Neural cell (in vitro differentiated cells): ENCODE data around the gene CCL14. TPM values are rescaled to one million over a fixed set of nuclear protein-coding genes. Genes with fewer than 3 reads are reported as not detected.

Experiments
- H2AFZ ChIP-seq: fragments of 200-600, 300-800 bp; sonication (generic), shearing (Covaris generic); 2 replicates; pipeline ENCODE4 v1.6.0; 2014; ENCODE audit warnings: low read depth, mild to moderate bottlenecking, antibody characterized with exemption, low read length, moderate library complexity
- H3F3A ChIP-seq: fragments of 200-600 bp; shearing (Covaris generic); 2 replicates; pipeline ENCODE4 v1.6.1; 2016; ENCODE audit warnings: mild to moderate bottlenecking, moderate library complexity, mixed read lengths, antibody characterized with exemption, low read length; ENCODE audit not compliant: insufficient read depth, poor library complexity, severe bottlenecking
- H3K27ac ChIP-seq: fragments of 200-600, 300-800 bp; sonication (generic), shearing (Covaris generic); 2 replicates; pipeline ENCODE4 v1.5.1; 2014; ENCODE audit warnings: mild to moderate bottlenecking, low read length, moderate library complexity
- H3K27me3 ChIP-seq: fragments of 300-800, 200-600 bp; sonication (generic), shearing (Covaris generic); 2 replicates; pipeline ENCODE4 v1.6.0; 2014; ENCODE audit warnings: mild to moderate bottlenecking, low read depth, low read length, moderate library complexity; ENCODE audit not compliant: insufficient read depth
- H3K36me3 ChIP-seq: fragments of 300-800, 200-600 bp; sonication (generic), shearing (Covaris generic); 2 replicates; pipeline ENCODE4 v1.5.1; 2014; ENCODE audit warnings: mild to moderate bottlenecking, antibody characterized with exemption, low read length, moderate library complexity; ENCODE audit not compliant: insufficient read depth
- H3K4me2 ChIP-seq: fragments of 300-800, 200-600 bp; sonication (generic), shearing (Covaris generic); 2 replicates; pipeline ENCODE4 v1.6.0; 2014; ENCODE audit warnings: mild to moderate bottlenecking, low read length
- H3K4me3 ChIP-seq: fragments of 300-800, 200-600 bp; sonication (generic), shearing (Covaris generic); 2 replicates; pipeline ENCODE4 v1.5.1; 2014; ENCODE audit warnings: mild to moderate bottlenecking, low read length, moderate library complexity
- H3K79me2 ChIP-seq: fragments of 200-600 bp; shearing (Covaris generic); replicated peaks from 2 replicates; pipeline ENCODE4 v1.6.0; 2014; ENCODE audit warnings: mild to moderate bottlenecking, low read length, moderate library complexity; ENCODE audit not compliant: insufficient read depth
- H3K9ac ChIP-seq: fragments of 300-800, 200-600 bp; sonication (generic), shearing (Covaris generic); 2 replicates; pipeline ENCODE4 v1.6.1; 2016; ENCODE audit warnings: mild to moderate bottlenecking, low read length, mixed read lengths
- H3K9me2 ChIP-seq: fragments of 200-600 bp; shearing (Covaris generic); 2 replicates; pipeline ENCODE4 v1.6.1; 2016; ENCODE audit warnings: mild to moderate bottlenecking, low read length, mixed read lengths; ENCODE audit not compliant: insufficient read depth
- H3K9me3 ChIP-seq: fragments of 200-600, 300-800 bp; sonication (generic), shearing (Covaris generic); 2 replicates; pipeline ENCODE4 v1.6.1; 2016; ENCODE audit warnings: mild to moderate bottlenecking, mixed run types, low read length, moderate library complexity, mixed read lengths
- H4K20me1 ChIP-seq: fragments of 200-600 bp; shearing (Covaris generic); 2 replicates; pipeline ENCODE4 v1.6.1; 2016; ENCODE audit warnings: mild to moderate bottlenecking, mixed run types; ENCODE audit not compliant: insufficient read depth
- EP300 ChIP-seq: fragments of 450-650 bp; conservative IDR thresholded peaks from 2 replicates; pipeline ENCODE4 v1.6.1; 2014; ENCODE audit warnings: antibody characterized with exemption, mild to moderate bottlenecking, moderate library complexity; ENCODE audit not compliant: poor library complexity, severe bottlenecking
- EZH2 ChIP-seq: fragments of 200-600, 300-800 bp; shearing (Covaris generic), sonication (generic); IDR thresholded peaks from 2 replicates; pipeline ENCODE4 v1.6.1; 2014; ENCODE audit warnings: antibody characterized with exemption, low read length, borderline replicate concordance, mild to moderate bottlenecking; ENCODE audit not compliant: insufficient read depth, poor library complexity, severe bottlenecking
- MXI1 ChIP-seq: fragments of 450-650 bp; conservative IDR thresholded peaks from 2 replicates; pipeline ENCODE4 v1.6.1; 2014; ENCODE audit warnings: antibody characterized with exemption, mild to moderate bottlenecking; ENCODE audit not compliant: poor library complexity, severe bottlenecking
- POLR2AphosphoS5 ChIP-seq: IDR thresholded peaks from 2 replicates; pipeline ENCODE4 v1.6.1; 2012
- RAD21 ChIP-seq: fragments of 450-650 bp; conservative IDR thresholded peaks from 2 replicates; pipeline ENCODE4 v1.6.1; 2014; ENCODE audit warnings: antibody characterized with exemption, mild to moderate bottlenecking, moderate library complexity
- SMC3 ChIP-seq: fragments of 450-650 bp; conservative IDR thresholded peaks from 2 replicates; pipeline ENCODE4 v1.6.1; 2014; ENCODE audit warnings: antibody characterized with exemption, mild to moderate bottlenecking, moderate library complexity; ENCODE audit not compliant: poor library complexity
- TAF1 ChIP-seq: IDR thresholded peaks from 2 replicates; pipeline ENCODE4 v1.6.1; 2012; ENCODE audit warnings: low read depth
- polyA plus RNA-seq: library from polyadenylated mRNA; depleted of rRNA; stranded (reverse); fragments of >200 nt; gene quantifications from 2 replicates; pipeline ENCODE4 v1.2.3, GENCODE V29; 2014
- TF ChIP-seq, protein P1 (sequence below): IDR thresholded peaks from 2 replicates; pipeline ENCODE4 v1.6.1; 2012; ENCODE audit warnings: borderline replicate concordance
- TF ChIP-seq, protein P2 (sequence below): fragments of 450-650 bp; IDR thresholded peaks from 2 replicates; pipeline ENCODE4 v1.5.1; 2014; ENCODE audit warnings: antibody characterized with exemption, mild to moderate bottlenecking, moderate library complexity; ENCODE audit not compliant: poor library complexity, severe bottlenecking

Gene CCL14
- polyA plus RNA-seq, 1 donor from 2014 or later = not detected

DNA sequence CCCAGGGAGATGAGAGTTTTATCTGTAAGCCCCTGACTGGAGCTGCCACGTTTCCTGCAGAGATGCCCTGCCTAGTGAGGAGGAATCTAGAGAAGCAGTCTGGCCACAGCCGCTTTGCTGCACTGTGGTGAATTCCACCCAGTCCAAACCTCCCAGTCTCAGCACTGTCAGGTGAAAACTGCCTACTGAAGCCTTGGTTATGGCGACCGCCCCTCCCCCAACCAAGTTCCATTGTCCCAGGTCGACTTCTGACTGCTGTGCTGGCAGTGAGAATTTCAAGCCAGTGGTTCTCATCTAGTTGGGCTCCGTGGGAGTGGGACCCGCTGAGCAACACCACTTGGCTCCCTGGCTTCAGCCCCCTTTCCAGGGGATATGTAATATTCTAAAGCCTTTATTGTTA lies 32.8 kb downstream of the CCL14 start:
- Histone ChIP-seq H4K20me1 (no peaks in the 10 kb centered on the region), H3K27ac (no peak overlapping the region), H3K4me3 (no peak overlapping the region), H3K4me2 (no peak overlapping the region), H3K9me2 (no peaks in the 10 kb centered on the region), H3K27me3 (no peaks in the 10 kb centered on the region), H3K36me3 (no peaks in the 10 kb centered on the region), H3K9ac (no peak overlapping the region), H3K79me2 (no peaks in the 10 kb centered on the region), H2AFZ (no peak overlapping the region), H3F3A (no peaks in the 10 kb centered on the region), H3K9me3 (no peaks in the 10 kb centered on the region)
- TF ChIP-seq EP300 = no peak
- no peak for TF ChIP-seq RAD21
- TF ChIP-seq, protein P1, sequence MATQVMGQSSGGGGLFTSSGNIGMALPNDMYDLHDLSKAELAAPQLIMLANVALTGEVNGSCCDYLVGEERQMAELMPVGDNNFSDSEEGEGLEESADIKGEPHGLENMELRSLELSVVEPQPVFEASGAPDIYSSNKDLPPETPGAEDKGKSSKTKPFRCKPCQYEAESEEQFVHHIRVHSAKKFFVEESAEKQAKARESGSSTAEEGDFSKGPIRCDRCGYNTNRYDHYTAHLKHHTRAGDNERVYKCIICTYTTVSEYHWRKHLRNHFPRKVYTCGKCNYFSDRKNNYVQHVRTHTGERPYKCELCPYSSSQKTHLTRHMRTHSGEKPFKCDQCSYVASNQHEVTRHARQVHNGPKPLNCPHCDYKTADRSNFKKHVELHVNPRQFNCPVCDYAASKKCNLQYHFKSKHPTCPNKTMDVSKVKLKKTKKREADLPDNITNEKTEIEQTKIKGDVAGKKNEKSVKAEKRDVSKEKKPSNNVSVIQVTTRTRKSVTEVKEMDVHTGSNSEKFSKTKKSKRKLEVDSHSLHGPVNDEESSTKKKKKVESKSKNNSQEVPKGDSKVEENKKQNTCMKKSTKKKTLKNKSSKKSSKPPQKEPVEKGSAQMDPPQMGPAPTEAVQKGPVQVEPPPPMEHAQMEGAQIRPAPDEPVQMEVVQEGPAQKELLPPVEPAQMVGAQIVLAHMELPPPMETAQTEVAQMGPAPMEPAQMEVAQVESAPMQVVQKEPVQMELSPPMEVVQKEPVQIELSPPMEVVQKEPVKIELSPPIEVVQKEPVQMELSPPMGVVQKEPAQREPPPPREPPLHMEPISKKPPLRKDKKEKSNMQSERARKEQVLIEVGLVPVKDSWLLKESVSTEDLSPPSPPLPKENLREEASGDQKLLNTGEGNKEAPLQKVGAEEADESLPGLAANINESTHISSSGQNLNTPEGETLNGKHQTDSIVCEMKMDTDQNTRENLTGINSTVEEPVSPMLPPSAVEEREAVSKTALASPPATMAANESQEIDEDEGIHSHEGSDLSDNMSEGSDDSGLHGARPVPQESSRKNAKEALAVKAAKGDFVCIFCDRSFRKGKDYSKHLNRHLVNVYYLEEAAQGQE = no peak
- no peak for TF ChIP-seq MXI1
- TF ChIP-seq EZH2 = no peak
- no peak for TF ChIP-seq TAF1
- TF ChIP-seq, protein P2, sequence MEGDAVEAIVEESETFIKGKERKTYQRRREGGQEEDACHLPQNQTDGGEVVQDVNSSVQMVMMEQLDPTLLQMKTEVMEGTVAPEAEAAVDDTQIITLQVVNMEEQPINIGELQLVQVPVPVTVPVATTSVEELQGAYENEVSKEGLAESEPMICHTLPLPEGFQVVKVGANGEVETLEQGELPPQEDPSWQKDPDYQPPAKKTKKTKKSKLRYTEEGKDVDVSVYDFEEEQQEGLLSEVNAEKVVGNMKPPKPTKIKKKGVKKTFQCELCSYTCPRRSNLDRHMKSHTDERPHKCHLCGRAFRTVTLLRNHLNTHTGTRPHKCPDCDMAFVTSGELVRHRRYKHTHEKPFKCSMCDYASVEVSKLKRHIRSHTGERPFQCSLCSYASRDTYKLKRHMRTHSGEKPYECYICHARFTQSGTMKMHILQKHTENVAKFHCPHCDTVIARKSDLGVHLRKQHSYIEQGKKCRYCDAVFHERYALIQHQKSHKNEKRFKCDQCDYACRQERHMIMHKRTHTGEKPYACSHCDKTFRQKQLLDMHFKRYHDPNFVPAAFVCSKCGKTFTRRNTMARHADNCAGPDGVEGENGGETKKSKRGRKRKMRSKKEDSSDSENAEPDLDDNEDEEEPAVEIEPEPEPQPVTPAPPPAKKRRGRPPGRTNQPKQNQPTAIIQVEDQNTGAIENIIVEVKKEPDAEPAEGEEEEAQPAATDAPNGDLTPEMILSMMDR = no peak
- no peak for TF ChIP-seq SMC3
- TF ChIP-seq POLR2AphosphoS5 = no peak

DNA sequence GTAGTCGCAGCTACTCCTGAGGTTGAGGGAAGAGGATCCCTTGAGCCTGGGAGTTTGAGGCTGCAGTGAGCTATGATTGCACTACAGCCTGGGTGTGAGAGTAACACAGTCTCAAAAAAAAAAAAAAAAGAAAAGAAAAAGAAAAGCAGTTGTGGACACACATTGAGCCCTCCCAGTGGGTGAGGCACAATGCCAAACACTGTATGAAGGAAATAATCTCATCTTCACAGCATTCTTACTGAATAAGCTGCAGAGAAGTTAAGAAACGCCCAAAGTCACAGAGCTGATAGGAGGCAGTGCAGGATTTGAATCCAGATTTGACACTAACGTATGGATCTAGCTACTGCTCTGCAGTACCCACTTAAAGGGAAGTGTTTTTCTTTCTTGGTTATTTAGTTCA lies 37.1 kb downstream of the CCL14 start:
- Histone ChIP-seq H3K27me3 (no peaks in the 10 kb centered on the region), H4K20me1 (no peaks in the 10 kb centered on the region), H3K27ac (no peak overlapping the region), H3K79me2 (no peaks in the 10 kb centered on the region), H3K9me3 (no peaks in the 10 kb centered on the region), H2AFZ (no peak overlapping the region), H3K9ac (no peak overlapping the region), H3K36me3 (no peaks in the 10 kb centered on the region), H3K4me2 (no peak overlapping the region), H3F3A (no peaks in the 10 kb centered on the region), H3K4me3 (no peak overlapping the region), H3K9me2 (no peaks in the 10 kb centered on the region)
- TF ChIP-seq, protein P1 = no peak
- TF ChIP-seq TAF1 = no peak
- no peak for TF ChIP-seq POLR2AphosphoS5
- TF ChIP-seq SMC3 = no peak
- no peak for TF ChIP-seq RAD21
